SK-N-SH treated with all-trans-retinoic acid at 6 μM for 48 hours (cell line): ENCODE data around the gene MXRA8.

ENCODE experiments used
- ATAC-seq: fragments of 200-7000 bp; cut with Tn5 transposase; 3 replicates; pipeline ENCODE4 v1.9.1; 2020; ENCODE audit warnings: mild to moderate bottlenecking, moderate library complexity
- ARNTL ChIP-seq: fragments of 450-650 bp; formaldehyde crosslinking; IDR thresholded peaks from 2 replicates; pipeline ENCODE4 v1.5.0; 2020; ENCODE audit warnings: low read depth, mild to moderate bottlenecking, moderate library complexity, borderline replicate concordance
- BACH2 ChIP-seq: fragments of 250-450 bp; sonication (Bioruptor Pico); IDR thresholded peaks from 2 replicates; pipeline ENCODE4 v1.9.0; 2021; ENCODE audit warnings: mild to moderate bottlenecking, borderline replicate concordance
- CSDC2 ChIP-seq: fragments of 250-450 bp; sonication (Bioruptor Pico); IDR thresholded peaks from 2 replicates; pipeline ENCODE4 v1.5.0; 2020; ENCODE audit warnings: mild to moderate bottlenecking, moderate library complexity
- CSRNP3 ChIP-seq: fragments of 250-450 bp; sonication (Bioruptor Pico); IDR thresholded peaks from 2 replicates; pipeline ENCODE4 v1.5.1; 2021; ENCODE audit warnings: mild to moderate bottlenecking, moderate library complexity
- ESRRG ChIP-seq: fragments of 250-450 bp; sonication (Bioruptor Pico); IDR thresholded peaks from 2 replicates; pipeline ENCODE4 v1.6.1; 2021; ENCODE audit warnings: mild to moderate bottlenecking
- GLIS3 ChIP-seq: fragments of 250-450 bp; sonication (Bioruptor Pico); IDR thresholded peaks from 2 replicates; pipeline ENCODE4 v1.5.0; 2020; ENCODE audit warnings: mild to moderate bottlenecking, moderate library complexity
- PPARA ChIP-seq: fragments of 250-450 bp; sonication (Bioruptor Pico); IDR thresholded peaks from 2 replicates; pipeline ENCODE4 v1.5.0; 2020; ENCODE audit warnings: mild to moderate bottlenecking, borderline replicate concordance
- RARB ChIP-seq: fragments of 250-450 bp; sonication (Bioruptor Pico); IDR thresholded peaks from 2 replicates; pipeline ENCODE4 v1.8.0; 2021; ENCODE audit warnings: mild to moderate bottlenecking, moderate library complexity
- SNAI2 ChIP-seq: fragments of 250-450 bp; sonication (Bioruptor Pico); IDR thresholded peaks from 2 replicates; pipeline ENCODE4 v1.5.0; 2020; ENCODE audit warnings: mild to moderate bottlenecking, moderate library complexity
- TCF4 ChIP-seq: fragments of 250-450 bp; sonication (Bioruptor Pico); IDR thresholded peaks from 2 replicates; pipeline ENCODE4 v1.8.0; 2021; ENCODE audit warnings: mild to moderate bottlenecking, moderate library complexity, borderline replicate concordance
- TOX ChIP-seq: fragments of 250-450 bp; sonication (Bioruptor Pico); IDR thresholded peaks from 2 replicates; pipeline ENCODE4 v1.8.0; 2021; ENCODE audit warnings: mild to moderate bottlenecking, moderate library complexity, borderline replicate concordance
- ZC3H10 ChIP-seq: fragments of 250-450 bp; sonication (Bioruptor Pico); IDR thresholded peaks from 2 replicates; pipeline ENCODE4 v1.5.1; 2021; ENCODE audit warnings: mild to moderate bottlenecking, moderate library complexity
- ZFP3 ChIP-seq: fragments of 250-450 bp; sonication (Bioruptor Pico); IDR thresholded peaks from 2 replicates; pipeline ENCODE4 v1.5.0; 2020; ENCODE audit warnings: mild to moderate bottlenecking, moderate library complexity
- ZFP30 ChIP-seq: fragments of 450-650 bp; formaldehyde crosslinking; IDR thresholded peaks from 2 replicates; pipeline ENCODE4 v1.5.0; 2022; ENCODE audit warnings: mild to moderate bottlenecking, moderate library complexity
- ZNF565 ChIP-seq: fragments of 450-650 bp; formaldehyde crosslinking; conservative IDR thresholded peaks from 2 replicates; pipeline ENCODE4 v1.5.0; 2020; ENCODE audit warnings: low read depth, mild to moderate bottlenecking, moderate library complexity
- ZNF70 ChIP-seq: fragments of 450-650 bp; formaldehyde crosslinking; IDR thresholded peaks from 2 replicates; pipeline ENCODE4 v1.5.0; 2020; ENCODE audit warnings: mild to moderate bottlenecking, moderate library complexity
- ZNF8 ChIP-seq: fragments of 450-650 bp; formaldehyde crosslinking; IDR thresholded peaks from 2 replicates; pipeline ENCODE4 v1.5.0; 2020; ENCODE audit warnings: mild to moderate bottlenecking, moderate library complexity
- TF ChIP-seq, protein P1 (sequence below): fragments of 250-450 bp; sonication (Bioruptor Pico); IDR thresholded peaks from 2 replicates; pipeline ENCODE4 v1.8.0; 2020; ENCODE audit warnings: mild to moderate bottlenecking, moderate library complexity, borderline replicate concordance
- TF ChIP-seq, protein P2 (sequence below): fragments of 250-450 bp; sonication (Bioruptor Pico); IDR thresholded peaks from 2 replicates; pipeline ENCODE4 v1.5.0; 2020; ENCODE audit warnings: mild to moderate bottlenecking, moderate library complexity
- TF ChIP-seq, protein P3 (sequence below): fragments of 250-450 bp; sonication (Bioruptor Pico); IDR thresholded peaks from 2 replicates; pipeline ENCODE4 v1.5.1; 2020; ENCODE audit warnings: low read depth, mild to moderate bottlenecking, moderate library complexity

Gene MXRA8

GRCh38 chr1:1325288-1326074 lies 32.9 kb downstream of the MXRA8 start:
- ATAC-seq, result no peak
- no peak for TF ChIP-seq CSDC2 (CRISPR knock-in tag)
- TF ChIP-seq, protein P1, sequence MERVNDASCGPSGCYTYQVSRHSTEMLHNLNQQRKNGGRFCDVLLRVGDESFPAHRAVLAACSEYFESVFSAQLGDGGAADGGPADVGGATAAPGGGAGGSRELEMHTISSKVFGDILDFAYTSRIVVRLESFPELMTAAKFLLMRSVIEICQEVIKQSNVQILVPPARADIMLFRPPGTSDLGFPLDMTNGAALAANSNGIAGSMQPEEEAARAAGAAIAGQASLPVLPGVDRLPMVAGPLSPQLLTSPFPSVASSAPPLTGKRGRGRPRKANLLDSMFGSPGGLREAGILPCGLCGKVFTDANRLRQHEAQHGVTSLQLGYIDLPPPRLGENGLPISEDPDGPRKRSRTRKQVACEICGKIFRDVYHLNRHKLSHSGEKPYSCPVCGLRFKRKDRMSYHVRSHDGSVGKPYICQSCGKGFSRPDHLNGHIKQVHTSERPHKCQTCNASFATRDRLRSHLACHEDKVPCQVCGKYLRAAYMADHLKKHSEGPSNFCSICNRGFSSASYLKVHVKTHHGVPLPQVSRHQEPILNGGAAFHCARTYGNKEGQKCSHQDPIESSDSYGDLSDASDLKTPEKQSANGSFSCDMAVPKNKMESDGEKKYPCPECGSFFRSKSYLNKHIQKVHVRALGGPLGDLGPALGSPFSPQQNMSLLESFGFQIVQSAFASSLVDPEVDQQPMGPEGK (CRISPR knock-in tag), result no peak
- TF ChIP-seq, all 23 proteins: peak for 0

DNA sequence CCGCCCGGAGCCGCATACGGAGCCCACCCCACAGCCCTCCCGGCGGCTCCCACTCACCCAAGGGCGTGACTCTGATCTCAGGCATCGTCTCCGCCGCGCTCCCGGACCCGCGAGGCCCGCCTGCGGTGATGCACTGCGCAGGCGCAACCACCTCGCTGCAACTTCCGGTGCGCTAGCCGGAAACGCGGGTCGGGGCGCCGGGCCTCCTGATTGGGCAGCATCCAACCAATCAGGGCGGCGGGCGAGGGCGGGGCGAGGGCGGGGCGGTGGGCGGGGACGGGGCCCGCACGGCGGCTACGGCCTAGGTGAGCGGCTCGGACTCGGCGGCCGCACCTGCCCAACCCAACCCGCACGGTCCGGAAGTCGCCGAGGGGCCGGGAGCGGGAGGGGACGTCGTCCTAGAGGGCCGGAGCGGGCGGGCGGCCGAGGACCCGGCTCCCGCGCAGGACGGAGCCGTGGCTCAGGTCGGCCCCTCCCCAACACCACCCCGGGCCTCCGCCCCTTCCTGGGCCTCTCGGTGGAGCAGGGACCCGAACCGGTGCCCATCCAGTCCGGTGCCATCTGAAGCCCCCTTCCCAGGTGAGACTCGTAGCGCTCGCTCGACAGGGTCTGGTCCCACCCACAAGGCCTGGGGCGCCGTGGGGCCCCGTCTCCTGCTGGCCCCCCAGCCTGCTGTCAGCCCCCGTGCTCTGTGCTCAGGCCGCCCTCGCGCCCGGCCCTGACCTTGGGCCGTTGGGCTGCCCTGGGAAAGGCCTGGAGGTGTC lies 33.6 kb downstream of the MXRA8 start, which contains the start of the genes CPTP and INTS11:
CPTP (plus strand) TSS at position 279 of the 764 bp plus-strand sequence. CDS start 2,109 bp downstream, outside the sequence.
INTS11 (minus strand) TSS at position 137 of the 764 bp plus-strand sequence; CDS start at position 85, 52 bp downstream.
- TF ChIP-seq ZNF70 (CRISPR knock-in tag), result no peak
- TF ChIP-seq CSDC2 (CRISPR knock-in tag), result no peak
- no peak for TF ChIP-seq ESRRG
- TF ChIP-seq, protein P2, sequence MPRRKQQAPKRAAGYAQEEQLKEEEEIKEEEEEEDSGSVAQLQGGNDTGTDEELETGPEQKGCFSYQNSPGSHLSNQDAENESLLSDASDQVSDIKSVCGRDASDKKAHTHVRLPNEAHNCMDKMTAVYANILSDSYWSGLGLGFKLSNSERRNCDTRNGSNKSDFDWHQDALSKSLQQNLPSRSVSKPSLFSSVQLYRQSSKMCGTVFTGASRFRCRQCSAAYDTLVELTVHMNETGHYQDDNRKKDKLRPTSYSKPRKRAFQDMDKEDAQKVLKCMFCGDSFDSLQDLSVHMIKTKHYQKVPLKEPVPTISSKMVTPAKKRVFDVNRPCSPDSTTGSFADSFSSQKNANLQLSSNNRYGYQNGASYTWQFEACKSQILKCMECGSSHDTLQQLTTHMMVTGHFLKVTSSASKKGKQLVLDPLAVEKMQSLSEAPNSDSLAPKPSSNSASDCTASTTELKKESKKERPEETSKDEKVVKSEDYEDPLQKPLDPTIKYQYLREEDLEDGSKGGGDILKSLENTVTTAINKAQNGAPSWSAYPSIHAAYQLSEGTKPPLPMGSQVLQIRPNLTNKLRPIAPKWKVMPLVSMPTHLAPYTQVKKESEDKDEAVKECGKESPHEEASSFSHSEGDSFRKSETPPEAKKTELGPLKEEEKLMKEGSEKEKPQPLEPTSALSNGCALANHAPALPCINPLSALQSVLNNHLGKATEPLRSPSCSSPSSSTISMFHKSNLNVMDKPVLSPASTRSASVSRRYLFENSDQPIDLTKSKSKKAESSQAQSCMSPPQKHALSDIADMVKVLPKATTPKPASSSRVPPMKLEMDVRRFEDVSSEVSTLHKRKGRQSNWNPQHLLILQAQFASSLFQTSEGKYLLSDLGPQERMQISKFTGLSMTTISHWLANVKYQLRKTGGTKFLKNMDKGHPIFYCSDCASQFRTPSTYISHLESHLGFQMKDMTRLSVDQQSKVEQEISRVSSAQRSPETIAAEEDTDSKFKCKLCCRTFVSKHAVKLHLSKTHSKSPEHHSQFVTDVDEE (CRISPR knock-in tag), result no peak
- TF ChIP-seq PPARA (CRISPR knock-in tag), result no peak
- TF ChIP-seq, protein P3, sequence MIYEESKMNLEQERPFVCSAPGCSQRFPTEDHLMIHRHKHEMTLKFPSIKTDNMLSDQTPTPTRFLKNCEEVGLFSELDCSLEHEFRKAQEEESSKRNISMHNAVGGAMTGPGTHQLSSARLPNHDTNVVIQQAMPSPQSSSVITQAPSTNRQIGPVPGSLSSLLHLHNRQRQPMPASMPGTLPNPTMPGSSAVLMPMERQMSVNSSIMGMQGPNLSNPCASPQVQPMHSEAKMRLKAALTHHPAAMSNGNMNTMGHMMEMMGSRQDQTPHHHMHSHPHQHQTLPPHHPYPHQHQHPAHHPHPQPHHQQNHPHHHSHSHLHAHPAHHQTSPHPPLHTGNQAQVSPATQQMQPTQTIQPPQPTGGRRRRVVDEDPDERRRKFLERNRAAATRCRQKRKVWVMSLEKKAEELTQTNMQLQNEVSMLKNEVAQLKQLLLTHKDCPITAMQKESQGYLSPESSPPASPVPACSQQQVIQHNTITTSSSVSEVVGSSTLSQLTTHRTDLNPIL (CRISPR knock-in tag), result no peak
- no peak for TF ChIP-seq ZC3H10 (CRISPR knock-in tag)
- TF ChIP-seq GLIS3 (CRISPR knock-in tag), result no peak
- no peak for TF ChIP-seq ZNF8
- no peak for TF ChIP-seq RARB
- TF ChIP-seq, protein P1 (CRISPR knock-in tag), result no peak
- no peak for TF ChIP-seq ZNF565 (CRISPR knock-in tag)
- TF ChIP-seq CSRNP3 (CRISPR knock-in tag), result no peak
- TF ChIP-seq SNAI2 (CRISPR knock-in tag), result no peak
- no peak for TF ChIP-seq TCF4
- no peak for TF ChIP-seq BACH2 (CRISPR knock-in tag)
- TF ChIP-seq TOX (CRISPR knock-in tag), result no peak
- TF ChIP-seq ZFP3 (CRISPR knock-in tag), result no peak
- peak; percentile 78 for ATAC-seq

GRCh38 chr1:1324084-1324523 lies 34.3 kb downstream of the MXRA8 start:
- peak; percentile 19 for ATAC-seq
- TF ChIP-seq PPARA (CRISPR knock-in tag) (no peak), CSRNP3 (CRISPR knock-in tag) (no peak), TCF4 (no peak), ZNF565 (CRISPR knock-in tag) (no peak), ARNTL (CRISPR knock-in tag) (no peak), ZC3H10 (CRISPR knock-in tag) (no peak), SNAI2 (CRISPR knock-in tag) (no peak), ZFP30 (CRISPR knock-in tag) (no peak)
- TF ChIP-seq, protein P1 (CRISPR knock-in tag), result no peak
- TF ChIP-seq, protein P3 (CRISPR knock-in tag), result no peak
